22Rv1 (cell line): ENCODE results near the gene PID1.

Experiments
- H3K27ac ChIP-seq: fragments of 450-650 bp; 2 replicates; pipeline ENCODE4 v1.5.1; 2017
- CTCF ChIP-seq: fragments of 450-650 bp; IDR thresholded peaks from 2 replicates; pipeline ENCODE4 v1.5.1; 2017; ENCODE audit warnings: mild to moderate bottlenecking
- ZFX ChIP-seq: fragments of 450-650 bp; IDR thresholded peaks from 2 replicates; pipeline ENCODE4 v1.6.1; 2017; ENCODE audit warnings: antibody characterized with exemption, borderline replicate concordance

The PID1 gene

GRCh38 chr2:229221641-229222040, 49.4 kb downstream of the PID1 start:
- H3K27ac ChIP-seq = no peak overlapping the region
- no peak for TF ChIP-seq ZFX
- no peak for TF ChIP-seq CTCF

- H3K27ac ChIP-seq = no peak overlapping the region
- TF ChIP-seq ZFX (no peak), CTCF (no peak)
Measured at GRCh38 chr2:229220254-229220653, 50.8 kb downstream of the PID1 start.

DNA sequence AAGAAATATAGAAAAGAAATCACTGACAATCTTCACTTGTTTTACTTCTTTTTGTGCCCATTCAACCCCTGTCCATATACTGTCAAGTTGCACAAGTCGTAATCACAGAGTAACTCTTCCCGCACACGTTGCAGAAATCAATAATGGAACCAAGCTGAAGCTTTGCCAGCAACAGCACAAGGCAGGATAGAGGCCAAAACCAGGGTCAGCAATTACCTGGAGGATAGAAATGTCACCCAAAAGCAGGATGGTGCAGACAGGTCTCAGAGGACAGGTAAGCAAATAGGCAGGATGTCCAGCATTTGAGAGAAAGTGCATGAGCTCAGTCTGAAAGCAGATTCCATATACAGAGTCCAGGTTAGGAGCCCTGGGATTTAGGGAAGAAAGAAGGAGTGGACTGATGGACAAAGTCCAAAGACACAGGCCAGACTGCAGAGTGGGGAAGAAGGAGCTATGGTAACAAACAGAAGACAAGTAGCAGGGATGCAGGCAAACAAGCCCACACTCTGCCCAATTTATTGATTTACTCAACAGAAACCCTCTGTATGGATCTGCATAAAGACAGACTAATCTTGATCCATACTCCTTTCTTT, 52.7 kb downstream of the PID1 start:
- TF ChIP-seq CTCF = no peak
- TF ChIP-seq ZFX = no peak
- no peak overlapping the region for H3K27ac ChIP-seq

GRCh38 chr2:229212241-229212640, 58.8 kb downstream of the PID1 start:
- TF ChIP-seq ZFX = no peak
- no peak for TF ChIP-seq CTCF
- no peak overlapping the region for H3K27ac ChIP-seq

- no peak for TF ChIP-seq CTCF
- no peak for TF ChIP-seq ZFX
Measured at GRCh38 chr2:229210641-229211040, 60.4 kb downstream of the PID1 start.

GRCh38 chr2:229206548-229206947, 64.5 kb downstream of the PID1 start:
- TF ChIP-seq CTCF = no peak
- TF ChIP-seq ZFX = no peak

More at GRCh38 chr2:229210641-229211040, 60.4 kb downstream of the PID1 start:
- no peak overlapping the region for H3K27ac ChIP-seq

DNA sequence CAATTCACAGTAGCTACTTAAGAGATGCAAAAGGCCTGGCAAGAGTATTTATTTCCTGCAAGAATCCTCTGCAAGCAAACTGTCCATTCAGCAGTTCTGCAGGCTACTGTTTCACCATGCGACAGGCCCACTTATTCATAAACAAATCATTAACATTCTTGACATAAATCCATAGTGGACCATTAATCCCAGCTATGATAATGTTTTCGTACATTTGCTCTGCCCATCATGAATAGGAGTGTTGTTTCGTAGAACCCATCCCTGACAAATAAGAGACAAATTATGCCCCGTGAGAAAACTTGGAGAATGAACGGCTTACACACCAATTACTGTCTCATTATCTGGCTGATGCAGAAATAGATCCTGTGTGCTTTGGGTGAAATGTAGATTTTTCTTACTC, 65.4 kb downstream of the PID1 start:
- no peak overlapping the region for H3K27ac ChIP-seq
- TF ChIP-seq CTCF (no peak), ZFX (no peak)

More at GRCh38 chr2:229206548-229206947, 64.5 kb downstream of the PID1 start:
- H3K27ac ChIP-seq = no peak overlapping the region
